Sigmoid colon (tissue), 7 donors: ENCODE data around the gene CLCN7. TPM values are rescaled to one million over a fixed set of nuclear protein-coding genes. Genes with fewer than 3 reads are reported as not detected.

Source experiments
- DNase-seq: peaks from one replicate; pipeline ENCODE4 v3.0.0-alpha.2; 2019
- H3K27ac ChIP-seq, 4 donors: fragments of 200-600 bp; sonication (generic); one replicate each; pipeline ENCODE4 v1.5.1; 2016 to 2019; ENCODE audit warnings: mild to moderate bottlenecking in 1 of 4
- H3K27me3 ChIP-seq, 3 donors: fragments of 200-600 bp; sonication (generic); one replicate each; pipeline ENCODE4 v1.5.1; 2019; ENCODE audit warnings: mild to moderate bottlenecking in 1 of 3
- H3K36me3 ChIP-seq, 4 donors: fragments of 200-600 bp; sonication (generic); one replicate each; pipeline ENCODE4 v1.5.1; 2016 to 2019
- H3K4me1 ChIP-seq, 4 donors: fragments of 200-600 bp; sonication (generic); one replicate each; pipeline ENCODE4 v1.5.1; 2017 to 2019
- H3K4me3 ChIP-seq, 4 donors: fragments of 200-600 bp; sonication (generic); one replicate each; pipeline ENCODE4 v1.5.1; 2017 to 2019; ENCODE audit warnings: mild to moderate bottlenecking in 2 of 4, moderate library complexity in 1 of 4
- H3K9me3 ChIP-seq, 4 donors: fragments of 200-600 bp in 3 of 4; sonication (generic) in 3 of 4; one replicate each; pipeline versions ENCODE4 v1.5.1 to v1.6.1; 2013 to 2019
- CTCF ChIP-seq, 4 experiments: fragments of 450-650 bp in 3 of 4; fragments of 200-600 bp in 1 of 4; IDR thresholded peaks; one replicate each; pipeline ENCODE4 v1.5.1; 2016 to 2019; ENCODE audit warnings: antibody characterized with exemption in 4 of 4, mild to moderate bottlenecking in 3 of 4, moderate library complexity in 2 of 4
- EP300 ChIP-seq, 4 donors: sonication (generic); formaldehyde crosslinking; IDR thresholded peaks; one replicate each; pipeline ENCODE4 v1.6.1; 2017; ENCODE audit warnings: antibody characterized with exemption in 4 of 4
- POLR2A ChIP-seq, 2 donors: fragments of 450-650 bp; IDR thresholded peaks; one replicate each; pipeline ENCODE4 v1.6.1; 2016; ENCODE audit warnings: antibody characterized with exemption in 2 of 2, mild to moderate bottlenecking in 2 of 2, moderate library complexity in 2 of 2
- POLR2AphosphoS5 ChIP-seq, 4 donors: sonication (generic); formaldehyde crosslinking; IDR thresholded peaks; one replicate each; pipeline ENCODE4 v1.6.1; 2017; ENCODE audit warnings: antibody characterized with exemption in 4 of 4
- WGBS, 2 donors: extraction: QIAGEN DNeasy Blood & Tissue Kit; methylation state at CpG; one replicate each; pipeline ENCODE4 v1.1.7; 2013; 5-methylcytosine and 5-hydroxymethylcytosine counted together
- intact Hi-C: fragments of 100-400 bp; cut with DNase I; formaldehyde crosslinking; loops from one replicate; pipeline ENCODE4 v1.15.1; 2023
- polyA plus RNA-seq, 3 donors: library from polyadenylated mRNA; stranded (reverse); fragments of 200-250 nt; gene quantifications; one replicate each; pipeline ENCODE4 v1.2.3, GENCODE V29; 2013
- total RNA-seq, 4 donors: library from RNA; depleted of rRNA; stranded (reverse); fragments of >200 nt; gene quantifications; one replicate each; pipeline ENCODE4 v1.1.0, GENCODE V29; 2016
- donor health status: healthy with polysubstance abuse.
- donor health status: Bipolar disorder and iron deficiency.
- donor health status: healthy.

Gene CLCN7
- total and polyA plus RNA-seq, 7 donors: 4.2 to 78.7 (median 38.7) TPM

DNA sequence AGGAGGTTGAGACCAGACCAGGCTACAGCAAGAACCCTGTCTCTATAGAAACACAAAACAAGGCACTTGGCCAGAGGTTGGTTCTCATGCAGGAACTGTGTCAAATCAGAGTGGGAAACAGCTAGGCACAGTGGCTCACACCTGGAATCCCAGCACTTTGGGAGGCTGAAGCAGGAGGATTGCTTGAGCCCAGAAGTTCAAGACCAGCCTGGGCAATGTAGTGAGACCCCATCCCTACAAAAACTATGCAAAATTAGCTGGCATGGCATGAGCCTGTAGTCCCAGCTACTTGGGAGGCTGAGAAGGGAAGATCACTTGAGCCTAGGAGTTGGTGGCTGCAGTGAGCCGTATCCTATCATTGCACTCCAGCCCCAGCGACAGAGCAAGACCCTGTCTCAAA lies 62.0 kb downstream of the CLCN7 start:
- H3K4me1 ChIP-seq: peaks cover 0 to 45% (median 37%) of the 10 kb centered on the region in 4 donors
- no peak for DNase-seq
- H3K4me3 ChIP-seq: no peak overlapping the region
- H3K36me3 ChIP-seq: peaks cover 0 to 33% (median 0%) of the 10 kb centered on the region in 4 donors
- H3K27me3 ChIP-seq: no peaks in the 10 kb centered on the region
- 91 to 97% methylated on average over 2 of the region's 2 CpGs for WGBS, 2 donors
- H3K9me3 ChIP-seq: no peaks in the 10 kb centered on the region
- no peak overlapping the region for H3K27ac ChIP-seq
- TF ChIP-seq POLR2A (IDR thresholded peaks at IDR 0.05): no peak
- TF ChIP-seq POLR2AphosphoS5 (IDR thresholded peaks at IDR 0.05): no peak
- no peak for TF ChIP-seq CTCF (IDR thresholded peaks at IDR 0.05)
- no peak for TF ChIP-seq EP300 (IDR thresholded peaks at IDR 0.05)
- intact Hi-C loops: no loop called here

DNA sequence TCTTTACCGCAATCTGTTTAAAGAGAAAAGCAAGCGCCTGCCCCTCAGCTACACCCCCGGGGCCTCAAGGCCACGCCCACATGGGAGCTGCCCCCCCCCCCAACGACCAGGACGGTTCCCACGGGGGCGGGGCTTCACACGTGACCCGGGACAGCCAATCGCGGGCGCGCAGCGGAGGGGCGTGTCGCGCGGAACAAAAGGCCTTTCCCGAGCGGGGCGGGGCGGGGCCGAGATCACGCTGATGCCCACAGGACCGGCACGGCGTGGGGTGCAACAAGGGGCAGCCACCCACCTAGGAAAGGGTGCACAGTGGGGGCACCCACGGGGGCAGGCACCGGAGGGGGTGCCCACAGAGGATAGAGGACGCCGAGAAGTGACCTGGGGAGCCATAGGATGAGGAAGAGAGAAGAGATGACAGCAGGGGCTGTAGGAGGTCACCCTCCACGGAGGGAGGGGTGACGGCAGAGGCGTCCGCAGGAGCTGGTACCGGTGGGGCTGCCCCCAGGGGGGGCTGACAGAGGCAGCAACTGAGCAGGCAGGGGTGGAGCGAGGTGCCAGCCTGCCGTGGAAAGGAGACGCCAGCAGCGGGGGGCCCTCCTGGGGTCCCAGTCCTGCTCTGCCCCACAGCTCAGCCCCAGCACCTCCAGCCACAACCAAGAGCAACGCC lies 66.5 kb downstream of the CLCN7 start:
- Histone ChIP-seq H3K4me1 (peaks cover 0 to 37% (median 33%) of the 10 kb centered on the region in 4 donors), H3K27me3 (no peaks in the 10 kb centered on the region), H3K4me3 (peak overlapping the region in 3 of 4 donors; percentile 34 to 49 (median 43)), H3K36me3 (peaks cover 0 to 61% (median 0%) of the 10 kb centered on the region in 4 donors), H3K27ac (peak overlapping the region; percentile 23 to 68 (median 60)), H3K9me3 (no peaks in the 10 kb centered on the region)
- no peak for TF ChIP-seq EP300 (IDR thresholded peaks at IDR 0.05)
- TF ChIP-seq POLR2AphosphoS5 (IDR thresholded peaks at IDR 0.05): peak in 1 of 4 donors; percentile 40
- WGBS, 2 donors: 4 to 5% methylated on average over 42 of the region's 42 CpGs
- intact Hi-C loops: loop anchor here (2.0 kb wide), 1 partner anchor 100 kb away; the partner anchor contains the start of gene UBE2I
- peak; percentile 97 for DNase-seq

GRCh38 chr16:1407753-1408152 lies 67.1 kb downstream of the CLCN7 start:
- TF ChIP-seq CTCF (IDR thresholded peaks at IDR 0.05) (no peak), EP300 (IDR thresholded peaks at IDR 0.05) (no peak), POLR2A (IDR thresholded peaks at IDR 0.05) (no peak), POLR2AphosphoS5 (IDR thresholded peaks at IDR 0.05) (no peak)
- Histone ChIP-seq H3K4me3 (peak overlapping the region in 3 of 4 donors; percentile 34 to 49 (median 43)), H3K27me3 (no peaks in the 10 kb centered on the region), H3K27ac (peak overlapping the region; percentile 12 to 68 (median 39)), H3K9me3 (no peaks in the 10 kb centered on the region), H3K4me1 (peaks cover 0 to 31% (median 28%) of the 10 kb centered on the region in 4 donors), H3K36me3 (peaks cover 1 to 64% (median 3%) of the 10 kb centered on the region in 4 donors)
- WGBS, 2 donors: 26 to 38% methylated on average over 11 of the region's 11 CpGs
- no peak for DNase-seq
- intact Hi-C loops: loop anchor here (2.0 kb wide), 1 partner anchor 99 kb away; the partner anchor contains the start of gene UBE2I

- no peaks in the 10 kb centered on the region for H3K9me3 ChIP-seq
- peaks cover 30 to 72% (median 35%) of the 10 kb centered on the region in 4 donors for H3K36me3 ChIP-seq
- H3K4me1 ChIP-seq: peaks cover 0 to 16% (median 12%) of the 10 kb centered on the region in 4 donors
- TF ChIP-seq POLR2A (IDR thresholded peaks at IDR 0.05) (no peak), CTCF (IDR thresholded peaks at IDR 0.05) (no peak), POLR2AphosphoS5 (IDR thresholded peaks at IDR 0.05) (no peak), EP300 (IDR thresholded peaks at IDR 0.05) (no peak)
- no peaks in the 10 kb centered on the region for H3K27me3 ChIP-seq
- H3K27ac ChIP-seq: no peak overlapping the region
- no peak overlapping the region for H3K4me3 ChIP-seq
- 92 to 95% methylated on average over 14 of the region's 14 CpGs for WGBS, 2 donors
- DNase-seq: no peak
- intact Hi-C loops: loop anchor here (2.0 kb wide), 1 partner anchor 43 kb away; no protein-coding TSS in a partner anchor
Measured at GRCh38 chr16:1403733-1404132, 71.1 kb downstream of the CLCN7 start.

DNA sequence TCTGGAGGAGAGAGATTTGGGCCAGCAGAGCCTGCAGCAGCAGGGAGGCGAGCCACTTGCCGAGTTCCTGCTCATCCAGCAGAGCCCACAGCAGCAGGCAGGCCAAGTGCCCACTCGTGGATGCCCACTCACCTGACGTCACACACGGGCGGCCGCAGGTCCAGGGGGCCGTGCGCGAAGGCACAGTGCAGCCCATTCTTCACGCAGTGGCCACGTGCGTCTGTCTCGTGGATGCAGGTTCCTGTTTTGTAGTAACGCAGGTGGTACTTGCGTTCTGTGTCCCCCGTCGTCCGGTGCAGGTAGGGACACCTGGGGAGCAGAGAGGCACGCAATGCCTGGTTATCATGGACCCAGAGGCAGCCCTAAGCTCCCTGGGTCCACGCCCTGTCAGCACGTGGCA lies 71.8 kb downstream of the CLCN7 start:
- Histone ChIP-seq H3K4me1 (peaks cover 0 to 9% (median 6%) of the 10 kb centered on the region in 4 donors), H3K4me3 (no peak overlapping the region), H3K27ac (no peak overlapping the region), H3K9me3 (no peaks in the 10 kb centered on the region), H3K36me3 (peaks cover 33 to 79% (median 38%) of the 10 kb centered on the region in 4 donors), H3K27me3 (no peaks in the 10 kb centered on the region)
- intact Hi-C loops: no loop called here
- WGBS, 2 donors: 94 to 95% methylated on average over 22 of the region's 22 CpGs
- TF ChIP-seq CTCF (IDR thresholded peaks at IDR 0.05): no peak
- no peak for TF ChIP-seq EP300 (IDR thresholded peaks at IDR 0.05)
- TF ChIP-seq POLR2A (IDR thresholded peaks at IDR 0.05): no peak
- no peak for TF ChIP-seq POLR2AphosphoS5 (IDR thresholded peaks at IDR 0.05)
- no peak for DNase-seq
